SH-SY5Y (cell line): ENCODE data around the gene ZNRF3.

Source experiments
- GATA2 ChIP-seq: IDR thresholded peaks from 2 replicates; pipeline ENCODE4 v1.6.1; 2011; ENCODE audit warnings: mild to moderate bottlenecking, low read depth, low read length
- GATA3 ChIP-seq: IDR thresholded peaks from 2 replicates; pipeline ENCODE4 v1.6.1; 2011; ENCODE audit warnings: low read depth, mild to moderate bottlenecking, low read length, moderate library complexity

ZNRF3 gene

DNA sequence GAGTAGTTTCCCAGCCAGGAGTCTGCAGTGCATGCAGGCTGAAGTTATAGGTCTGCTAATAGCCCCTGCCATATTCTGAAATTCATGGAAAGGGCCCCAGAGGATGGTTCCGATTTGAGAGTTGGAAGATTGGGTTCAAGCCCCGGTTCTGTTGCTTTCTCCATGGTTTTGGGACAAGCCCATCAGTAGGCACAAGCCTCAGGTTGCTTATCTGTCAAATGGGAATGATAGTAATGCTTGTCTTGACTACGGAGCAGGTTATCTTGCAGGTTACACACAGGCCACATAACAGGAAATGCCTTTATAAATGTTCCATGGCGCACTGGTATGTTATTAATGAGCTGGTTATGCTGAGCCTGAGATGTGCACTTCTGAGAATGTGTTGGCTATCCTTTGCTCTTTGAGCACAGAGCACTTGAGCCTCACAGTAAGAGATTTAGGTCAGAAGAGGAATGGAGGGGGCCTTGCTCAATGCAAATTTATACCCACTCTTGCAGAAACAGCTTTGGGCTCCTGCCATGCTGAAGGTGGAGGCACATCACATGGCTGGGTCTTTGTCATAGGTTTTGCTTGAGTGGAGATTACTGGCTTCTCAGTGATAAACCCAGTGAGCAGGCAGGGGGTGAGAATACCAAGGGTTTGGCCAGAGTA, 47.1 kb downstream of the ZNRF3 start:
- TF ChIP-seq GATA3 = no peak
- TF ChIP-seq GATA2 = no peak

DNA sequence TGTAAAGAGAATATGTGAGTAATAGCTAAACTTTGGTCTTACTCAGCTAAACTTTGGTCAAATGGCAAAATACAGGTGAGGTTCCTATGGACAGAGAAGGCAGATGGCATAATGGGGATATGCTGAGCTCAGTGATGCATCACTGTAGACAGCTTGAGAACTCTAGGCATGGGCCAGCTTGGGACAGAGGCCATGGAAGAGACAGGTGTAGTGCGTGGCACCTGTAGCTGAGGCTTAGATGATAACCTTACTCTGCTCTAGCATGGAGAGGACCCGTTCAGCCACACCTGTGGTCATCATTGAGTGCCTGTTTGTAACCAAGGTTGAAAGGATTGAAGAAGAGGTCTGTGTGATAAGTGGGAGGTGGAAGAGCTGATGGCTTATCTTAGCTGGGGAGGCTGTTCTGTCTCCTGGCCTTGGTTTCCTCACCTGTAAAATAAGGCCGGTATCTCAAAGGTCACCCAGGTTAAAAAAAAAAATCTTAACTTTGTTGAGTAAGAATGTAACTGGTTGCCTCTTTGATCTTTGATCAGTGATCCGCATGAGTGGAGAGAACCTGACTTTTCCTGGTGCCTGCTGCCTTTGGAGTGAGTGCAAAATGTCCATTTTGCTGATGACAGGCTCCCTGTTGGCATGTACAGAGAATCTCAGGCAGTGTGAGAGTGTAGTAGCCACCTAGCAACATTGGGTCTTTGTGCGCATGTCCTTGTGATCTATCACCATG, 48.6 kb downstream of the ZNRF3 start:
- TF ChIP-seq GATA2 (no peak), GATA3 (no peak)

DNA sequence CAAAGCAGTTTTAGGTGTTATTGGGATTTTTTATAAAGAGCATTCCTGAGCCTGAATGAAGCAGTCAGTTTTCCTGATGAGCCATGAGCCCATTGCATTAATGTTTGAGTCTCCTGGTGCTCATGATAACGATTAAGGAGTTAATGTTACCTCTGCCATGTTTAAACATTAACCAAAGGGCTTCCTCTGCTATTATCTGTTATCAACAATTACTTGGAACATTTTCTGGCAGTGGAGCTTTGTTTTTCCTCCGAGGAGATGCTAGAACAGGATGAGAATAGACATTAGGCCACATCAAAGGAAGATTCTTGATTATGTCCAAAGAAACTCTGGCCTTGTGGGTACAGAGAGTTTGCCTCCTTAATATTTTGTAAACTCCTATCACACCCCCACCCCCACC, 49.9 kb downstream of the ZNRF3 start:
- TF ChIP-seq GATA3 (no peak), GATA2 (no peak)

DNA sequence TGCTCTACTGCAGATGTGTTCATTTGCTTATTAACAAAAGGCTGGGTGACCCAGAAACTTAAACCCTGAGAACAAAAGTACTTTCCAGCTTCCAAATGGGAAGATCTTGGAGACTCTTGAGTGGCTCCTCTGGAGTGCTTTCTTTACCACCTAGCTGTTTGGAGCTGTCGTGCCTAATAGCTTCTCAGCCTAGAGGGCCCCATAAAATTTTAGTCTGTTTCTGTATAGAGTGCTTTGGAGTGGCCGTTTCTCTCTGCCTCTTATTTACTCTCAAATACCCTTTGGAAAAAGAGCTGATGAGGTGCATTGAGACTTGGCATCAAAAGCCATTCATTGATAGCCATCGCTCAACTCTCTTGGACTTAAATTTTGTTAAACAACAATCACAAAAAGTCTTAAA, 50.7 kb downstream of the ZNRF3 start:
- TF ChIP-seq GATA2 (no peak), GATA3 (no peak)

DNA sequence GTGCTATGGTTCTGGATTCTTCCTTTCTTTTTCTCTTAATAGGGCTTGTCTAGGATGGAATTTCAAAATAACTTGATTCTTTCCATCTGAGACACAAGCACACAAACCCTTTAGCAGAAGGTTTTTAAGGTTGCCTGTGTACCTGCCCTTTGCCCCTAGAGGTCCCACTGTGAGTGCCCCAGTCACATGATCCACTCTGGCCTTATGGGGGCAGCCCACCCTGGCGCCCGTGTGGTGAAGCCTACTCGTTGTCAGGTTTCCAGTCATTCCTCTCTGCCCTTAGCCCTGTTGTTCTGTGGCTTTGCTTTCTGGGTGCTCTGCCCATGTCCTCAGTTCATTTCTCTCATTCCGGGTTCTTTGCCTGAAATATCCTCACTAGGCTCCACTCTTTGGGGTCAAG, 51.8 kb downstream of the ZNRF3 start:
- TF ChIP-seq GATA3 = no peak
- TF ChIP-seq GATA2 = no peak

DNA sequence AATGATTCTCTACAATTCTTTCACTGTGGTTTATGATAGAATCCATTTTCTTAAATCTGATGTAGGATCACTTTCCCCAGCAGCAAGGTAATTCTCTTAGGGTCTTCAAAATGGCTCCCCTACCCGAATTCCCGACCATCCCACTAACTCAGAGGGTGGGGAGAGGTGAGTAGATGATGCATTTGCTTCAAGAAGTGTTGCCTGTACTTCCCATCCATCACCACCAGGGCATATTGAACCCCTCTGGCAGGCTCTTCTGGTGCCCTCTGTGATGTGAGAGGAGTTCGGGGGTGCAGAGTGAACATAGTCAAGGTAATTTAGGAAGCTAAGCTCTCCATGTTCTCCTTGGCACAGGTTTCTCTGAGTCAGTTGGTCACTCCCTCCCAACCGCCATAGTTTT, 52.3 kb downstream of the ZNRF3 start:
- TF ChIP-seq GATA3 (no peak), GATA2 (no peak)

DNA sequence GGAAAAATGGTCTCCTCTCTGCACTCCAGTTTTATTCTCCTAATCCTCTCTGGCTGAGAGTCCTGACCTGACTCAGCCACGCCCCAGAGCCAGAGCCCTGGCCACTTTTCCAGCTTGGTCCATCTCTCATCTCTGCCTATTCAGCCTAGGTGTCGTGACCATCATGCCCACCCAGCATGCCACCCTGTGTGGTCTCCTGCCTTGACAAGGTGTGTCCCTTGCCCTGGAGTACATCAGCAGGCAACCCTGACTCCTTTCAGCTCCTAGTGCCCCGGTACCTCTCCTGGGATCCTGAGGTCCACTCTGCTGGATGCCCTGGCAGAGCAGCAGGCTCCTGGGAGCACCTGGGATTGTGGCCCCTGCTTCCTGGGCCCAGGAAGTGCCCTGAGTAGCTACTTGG, 52.8 kb downstream of the ZNRF3 start:
- TF ChIP-seq GATA2 (no peak), GATA3 (no peak)

DNA sequence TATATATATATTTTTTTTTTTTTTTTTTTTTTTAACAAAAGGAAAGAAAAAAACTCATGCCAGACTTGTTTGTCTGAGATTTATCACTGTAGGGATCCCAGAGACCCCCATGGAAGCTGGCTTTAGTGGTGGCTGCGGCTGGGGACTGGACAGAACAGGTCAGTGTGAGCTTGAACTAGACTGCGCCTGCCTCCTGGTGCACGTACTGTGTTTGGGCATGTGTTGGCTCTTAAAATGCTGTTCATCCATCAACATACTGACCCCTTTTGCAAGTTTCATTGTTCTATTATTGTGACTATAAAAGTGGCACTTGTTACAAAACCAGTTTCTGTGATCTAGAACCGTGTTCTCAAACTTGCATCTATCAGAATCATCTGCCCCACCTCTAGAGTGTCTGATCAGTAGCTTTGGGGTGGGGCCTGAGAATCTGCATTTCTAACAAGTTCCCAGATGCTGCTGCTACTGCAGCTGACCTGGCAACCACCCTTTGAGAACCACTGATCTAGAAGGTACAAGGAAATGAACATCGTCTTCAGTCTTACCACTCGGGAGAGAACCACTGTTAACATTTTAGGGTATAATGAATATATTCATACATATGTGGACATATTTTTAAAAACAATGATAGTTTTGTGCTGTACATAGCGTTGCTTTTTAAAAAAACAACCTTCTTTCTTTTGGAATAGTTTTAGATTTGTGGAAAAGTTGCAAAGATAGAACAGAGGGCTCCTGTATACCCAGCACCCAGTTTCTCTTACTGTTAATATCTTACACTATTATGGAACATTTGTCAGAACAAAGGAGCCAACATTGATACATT, 54.0 kb downstream of the ZNRF3 start:
- no peak for TF ChIP-seq GATA2
- no peak for TF ChIP-seq GATA3

DNA sequence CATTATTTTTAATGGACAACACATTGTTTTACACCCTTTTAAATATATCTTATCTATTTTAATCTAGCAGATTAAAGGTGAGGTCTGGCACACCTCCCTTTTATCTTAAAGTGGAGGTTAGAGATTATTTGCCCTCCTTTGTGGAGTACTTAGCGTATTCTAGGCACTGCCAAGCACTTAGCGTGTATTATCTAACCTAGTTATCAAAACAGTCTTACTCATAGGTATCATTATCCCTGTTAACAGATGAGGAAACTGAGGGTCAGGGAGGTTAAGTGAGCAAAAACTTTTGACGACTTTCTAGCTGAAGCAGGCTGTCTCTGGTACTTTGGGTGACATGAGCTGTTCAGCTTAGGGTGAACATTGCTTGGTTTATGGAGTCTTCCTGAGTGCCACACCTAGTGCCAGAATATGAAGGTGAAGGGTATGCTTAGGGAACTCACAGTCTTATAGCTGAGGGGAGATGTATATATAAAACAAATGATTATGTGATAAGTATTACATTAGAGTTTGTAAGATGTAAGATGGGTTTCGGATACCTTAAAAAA, 55.0 kb downstream of the ZNRF3 start:
- TF ChIP-seq GATA2 (no peak), GATA3 (no peak)

DNA sequence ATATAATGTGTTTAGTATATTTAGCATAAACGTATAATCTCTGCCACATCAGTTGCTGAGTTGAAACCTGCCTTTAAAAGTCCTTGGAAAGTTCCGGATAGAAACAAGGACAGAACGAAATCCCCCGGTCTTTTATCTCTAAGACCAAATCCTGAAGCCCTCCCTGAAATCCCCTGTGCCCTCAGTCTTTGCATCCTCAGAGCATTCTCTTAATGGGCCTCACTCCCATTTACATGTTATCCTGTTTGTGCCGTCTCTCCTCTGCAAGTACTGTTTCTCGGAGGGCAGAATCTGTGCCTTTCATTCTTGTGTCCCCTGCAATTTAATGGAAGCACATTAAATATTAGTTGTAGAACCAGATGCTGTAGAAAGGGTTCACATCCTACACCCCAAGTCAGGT, 56.0 kb downstream of the ZNRF3 start:
- TF ChIP-seq GATA3 = no peak
- no peak for TF ChIP-seq GATA2

DNA sequence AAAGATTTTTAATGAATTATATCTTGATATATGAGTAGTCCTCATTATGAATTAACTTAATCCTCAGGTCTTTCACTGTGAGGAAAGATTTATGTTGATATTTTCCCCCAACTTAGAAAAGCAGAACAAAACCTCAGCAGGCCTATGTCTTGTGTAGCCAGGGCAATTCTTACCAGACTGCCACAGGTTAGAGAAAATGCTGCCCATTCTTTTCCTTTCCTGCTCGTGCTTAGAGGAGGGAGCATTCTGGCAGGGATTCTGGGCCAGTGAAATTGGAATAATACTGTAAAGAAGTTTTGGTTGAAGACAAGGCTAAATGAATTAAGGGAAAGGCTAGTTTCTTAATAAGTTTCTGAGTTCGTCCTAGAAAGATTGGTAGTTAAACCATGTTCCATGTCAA, 56.6 kb downstream of the ZNRF3 start:
- TF ChIP-seq GATA3 (no peak), GATA2 (no peak)

DNA sequence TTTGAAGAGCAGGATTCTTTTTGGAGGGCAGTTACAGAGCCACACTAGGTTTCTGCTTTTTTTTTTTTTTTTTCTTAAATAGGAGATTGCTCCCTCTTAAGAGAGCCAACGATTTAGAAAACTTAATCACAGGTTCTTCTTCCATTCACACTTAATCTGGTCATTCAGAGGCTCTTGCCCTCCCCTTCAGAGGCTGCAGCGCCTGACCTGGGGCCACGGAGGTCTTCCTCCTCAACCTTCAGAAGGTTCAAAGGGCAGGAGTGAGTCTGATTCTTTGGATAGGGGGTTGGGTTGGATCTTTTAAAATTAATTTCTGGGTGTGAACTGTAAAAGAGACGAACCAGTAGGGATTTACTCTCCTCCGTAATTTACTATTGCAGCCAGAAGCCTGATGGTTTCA, 57.1 kb downstream of the ZNRF3 start:
- TF ChIP-seq GATA3 (no peak), GATA2 (no peak)

DNA sequence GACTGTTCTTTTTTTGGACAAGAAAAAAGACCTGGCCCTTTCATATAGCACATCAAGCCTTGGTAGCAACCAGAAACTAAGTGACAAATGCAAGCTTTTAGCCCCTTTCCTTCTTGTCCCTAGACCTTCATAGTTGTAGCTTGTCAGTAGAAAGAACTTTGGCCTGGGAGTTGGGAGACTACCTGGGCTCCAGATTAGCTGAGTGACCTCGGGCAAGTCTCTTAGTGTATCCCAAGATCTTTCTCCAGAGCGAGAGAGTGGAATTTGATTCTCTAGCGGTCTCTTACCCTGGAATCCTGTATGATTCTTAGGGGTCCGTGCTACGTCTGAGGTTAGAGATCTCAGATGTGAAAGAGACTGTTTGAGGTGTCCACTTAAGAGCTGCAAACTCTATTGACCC, 59.0 kb downstream of the ZNRF3 start:
- TF ChIP-seq GATA2 = no peak
- TF ChIP-seq GATA3 = no peak

DNA sequence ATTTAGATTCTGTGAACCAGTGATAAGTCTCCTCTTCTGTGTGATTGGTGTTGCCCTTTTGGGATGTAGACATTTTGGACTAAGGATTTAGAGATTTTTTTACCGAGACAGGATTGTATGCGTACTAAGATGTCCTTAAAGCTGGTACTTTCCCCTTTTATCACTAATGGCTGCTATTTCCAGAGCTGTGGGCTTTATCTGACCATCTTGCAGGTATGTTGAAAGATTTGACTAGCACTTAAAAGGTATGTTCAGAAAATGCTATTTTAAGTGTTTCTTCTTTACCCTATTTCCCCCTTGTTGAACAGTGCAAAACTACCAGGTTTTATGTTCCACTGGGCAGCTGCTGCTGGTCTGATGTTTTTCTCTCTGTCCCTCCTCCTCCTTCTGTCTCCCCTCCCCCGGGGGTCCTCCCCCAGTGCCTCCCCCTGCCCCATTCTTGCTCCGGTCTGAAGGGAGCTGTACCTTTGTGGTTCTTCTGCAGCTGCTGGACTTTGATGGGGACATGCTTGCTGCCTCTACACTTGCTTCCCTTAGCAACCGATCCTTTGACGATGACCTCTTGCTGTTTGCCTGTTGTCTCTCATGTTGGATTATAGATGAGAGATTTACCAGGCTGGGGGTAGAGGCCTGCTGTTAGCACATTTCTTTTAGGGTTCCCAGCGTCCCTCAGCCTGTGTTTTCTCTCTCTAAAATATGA, 59.6 kb downstream of the ZNRF3 start:
- no peak for TF ChIP-seq GATA3
- TF ChIP-seq GATA2 = no peak
